Measurements from ENCODE around the gene LRRC19.

DNA sequence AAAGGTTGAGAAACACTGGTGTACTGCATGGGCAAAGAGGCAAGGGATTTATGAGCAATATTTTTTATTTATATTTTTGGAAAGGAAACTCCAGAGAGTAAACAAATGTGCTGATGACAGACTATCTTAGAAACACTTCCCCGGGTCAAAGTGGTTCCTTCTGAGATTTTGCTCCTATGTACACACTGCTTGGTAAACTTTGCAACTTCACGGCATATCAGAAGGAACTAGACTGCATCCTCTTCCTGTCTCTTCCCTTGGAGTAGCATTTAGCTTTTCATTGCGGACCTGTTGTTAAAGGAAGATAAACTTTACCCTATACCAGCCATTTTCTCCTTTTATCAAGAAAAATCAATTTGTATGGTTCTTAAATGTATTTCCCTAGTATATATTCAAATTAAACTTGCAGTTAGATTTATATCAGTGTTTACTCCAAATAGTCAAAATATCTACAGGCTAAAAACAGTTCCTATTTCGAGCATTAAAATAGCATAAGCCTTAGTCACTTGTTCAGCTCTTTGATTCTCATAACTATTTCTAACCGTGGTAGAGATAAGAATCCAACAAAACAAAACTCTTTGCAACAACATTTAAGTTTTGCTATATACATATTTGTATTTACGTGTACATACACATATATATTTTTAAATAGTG lies 48.0 kb upstream of the LRRC19 start:
- TF ChIP-seq ZNF501 (tag by site-specific recombination; IDR thresholded peaks at IDR 0.05) (no peak), ZNF157 (tag by site-specific recombination; IDR thresholded peaks at IDR 0.05) (no peak), CTCF (tag by site-specific recombination; IDR thresholded peaks at IDR 0.05) (no peak), SETDB1 (IDR thresholded peaks at IDR 0.05; ENCODE audit: insufficient read length, low read length) (no peak), KLF8 (tag by site-specific recombination; IDR thresholded peaks at IDR 0.05) (no peak), HOXA7 (CRISPR knock-in tag; IDR thresholded peaks at IDR 0.05; ENCODE audit: borderline replicate concordance) (no peak), ZNF112 (tag by site-specific recombination; IDR thresholded peaks at IDR 0.05) (no peak), ZNF48 (tag by site-specific recombination; IDR thresholded peaks at IDR 0.05) (no peak), ZNF707 (tag by site-specific recombination; IDR thresholded peaks at IDR 0.05) (no peak), ZNF140 (tag by site-specific recombination; IDR thresholded peaks at IDR 0.05) (no peak), ZNF558 (tag by site-specific recombination; IDR thresholded peaks at IDR 0.05) (no peak)

All from HEK293 (cell line).